Endothelial cell of umbilical vein (primary cell): ENCODE results near the gene STH. TPM values are rescaled to one million over a fixed set of nuclear protein-coding genes. Genes with fewer than 3 reads are reported as not detected.

ENCODE experiments used
- BruUV-seq: library from RNA; stranded (reverse); fragments of 400-500 nt; replicated peaks from 2 replicates; lab custom pipeline; 2021; lab: Mats Ljungman, UMichigan
- CTCF ChIA-PET: fragments of 300-600, 350-600 bp; sonication (Branson Sonifier 250); formaldehyde crosslinking; loops from one replicate; lab custom pipeline; 2021; ENCODE audit warnings: antibody characterized with exemption, inconsistent platforms; lab: Charles Lee
- POLR2A ChIA-PET: fragments of 300-600, 350-600 bp; sonication (Branson Sonifier 250); formaldehyde crosslinking; loops from one replicate; lab custom pipeline; 2021; ENCODE audit warnings: antibody characterized with exemption, inconsistent platforms; lab: Charles Lee
- DNase-seq: peaks from one replicate; pipeline ENCODE4 v3.0.0-alpha.2; 2011; ENCODE audit warnings: low read depth, low spot score
- FAIRE-seq: peaks from 2 replicates; lab custom pipeline; 2011; peaks lifted over from hg19 to GRCh38; lab: Jason Lieb, UNC
- H2AFZ ChIP-seq: 2 replicates; pipeline ENCODE4 v1.6.0; 2012; ENCODE audit warnings: low read depth, low read length, control low read depth, inconsistent platforms
- H3K27ac ChIP-seq: 2 replicates; pipeline ENCODE4 v1.5.1; 2011; ENCODE audit warnings: low read depth, mild to moderate bottlenecking, control low read depth, low read length, moderate library complexity; ENCODE audit not compliant: insufficient read depth
- H3K27me3 ChIP-seq, 2 experiments: 2 replicates each; pipeline versions ENCODE4 v1.6.0 to v1.6.1; 2011; ENCODE audit warnings: low read length in 2 of 2, mixed read lengths in 1 of 2; ENCODE audit not compliant: control insufficient read depth in 2 of 2, insufficient read depth in 2 of 2
- H3K36me3 ChIP-seq, 2 experiments: 2 replicates in 1 of 2; 3 replicates in 1 of 2; pipeline ENCODE4 v1.5.1; 2011; ENCODE audit warnings: low read length in 2 of 2, mild to moderate bottlenecking in 1 of 2, moderate library complexity in 1 of 2; ENCODE audit not compliant: control insufficient read depth in 2 of 2, insufficient read depth in 2 of 2; ENCODE audit errors: extremely low read depth in 1 of 2
- H3K4me1 ChIP-seq: 3 replicates; pipeline ENCODE4 v1.5.1; 2011; ENCODE audit warnings: mild to moderate bottlenecking, low read length; ENCODE audit not compliant: control insufficient read depth, insufficient read depth; ENCODE audit errors: extremely low read depth
- H3K4me2 ChIP-seq: 2 replicates; pipeline ENCODE4 v1.6.1; 2011; ENCODE audit warnings: low read length, control low read depth, mixed read lengths; ENCODE audit not compliant: insufficient read depth
- H3K4me3 ChIP-seq, 3 experiments: fragments of 200-600 bp in 1 of 3; sonication (generic), shearing (Covaris generic) in 1 of 3; replicated peaks in 1 of 3; 2 replicates each; pipeline ENCODE4 v1.5.1; 2011 to 2016; ENCODE audit warnings: control low read depth in 3 of 3, low read length in 3 of 3, mild to moderate bottlenecking in 2 of 3, inconsistent platforms in 1 of 3, low read depth in 1 of 3, moderate library complexity in 1 of 3; ENCODE audit not compliant: insufficient read depth in 1 of 3
- H3K79me2 ChIP-seq: 2 replicates; pipeline ENCODE4 v1.6.0; 2012; ENCODE audit warnings: low read length, inconsistent platforms; ENCODE audit not compliant: control insufficient read depth, insufficient read depth
- H3K9ac ChIP-seq: replicated peaks from 2 replicates; pipeline ENCODE3; 2011; ENCODE audit warnings: low read length, control low read depth; ENCODE audit not compliant: insufficient read depth; ENCODE audit errors: extremely low read depth
- H3K9me1 ChIP-seq: replicated peaks from 3 replicates; pipeline ENCODE4 v1.6.0; 2011; ENCODE audit warnings: mild to moderate bottlenecking, low read length; ENCODE audit not compliant: control insufficient read depth, insufficient read depth; ENCODE audit errors: extremely low read depth
- H3K9me3 ChIP-seq: replicated peaks from 2 replicates; pipeline ENCODE4 v1.5.1; 2012; ENCODE audit warnings: low read length, inconsistent platforms; ENCODE audit not compliant: control insufficient read depth, insufficient read depth
- H4K20me1 ChIP-seq: replicated peaks from 2 replicates; pipeline ENCODE3; 2011; ENCODE audit warnings: mild to moderate bottlenecking, low read length; ENCODE audit not compliant: control insufficient read depth, insufficient read depth; ENCODE audit errors: extremely low read depth
- EZH2 ChIP-seq: IDR thresholded peaks from 2 replicates; pipeline ENCODE4 v1.6.1; 2012; ENCODE audit warnings: borderline replicate concordance, low read depth, mild to moderate bottlenecking, moderate library complexity, low read length, inconsistent platforms; ENCODE audit not compliant: severe bottlenecking
- FOS ChIP-seq: IDR thresholded peaks from 2 replicates; pipeline ENCODE4 v1.6.1; 2011; ENCODE audit warnings: mild to moderate bottlenecking, low read length, moderate library complexity, borderline replicate concordance; ENCODE audit not compliant: insufficient read depth
- GATA2 ChIP-seq: IDR thresholded peaks from 2 replicates; pipeline ENCODE4 v1.7.0; 2011; ENCODE audit warnings: low read depth, mild to moderate bottlenecking, moderate library complexity, mixed read lengths, low read length; ENCODE audit not compliant: insufficient read length, insufficient read depth
- JUN ChIP-seq: IDR thresholded peaks from 2 replicates; pipeline ENCODE4 v1.6.1; 2011; ENCODE audit warnings: borderline replicate concordance, low read depth; ENCODE audit not compliant: insufficient read length, insufficient read depth
- MYC ChIP-seq: IDR thresholded peaks from one replicate; pipeline ENCODE4 v1.6.1; 2011; ENCODE audit warnings: mild to moderate bottlenecking, low read depth, low read length
- POLR2A ChIP-seq: IDR thresholded peaks from 2 replicates; pipeline ENCODE4 v1.6.1; 2012; ENCODE audit warnings: low read depth, mild to moderate bottlenecking, control low read depth, low read length
- POLR2AphosphoS5 ChIP-seq: IDR thresholded peaks from 2 replicates; pipeline ENCODE4 v1.6.1; 2012; ENCODE audit warnings: low read depth, mild to moderate bottlenecking, control low read depth, low read length, moderate library complexity; ENCODE audit not compliant: insufficient read depth
- dilution Hi-C: fragments of 300-500 bp; cut with MboI; formaldehyde crosslinking; loops from one replicate; pipeline ENCODE4 v1.15.0; 2019; ENCODE audit warnings: low sequenced_read_pairs; ENCODE audit not compliant: extremely low pct_ligation_motif_present
- intact Hi-C: fragments of 100-400 bp; cut with micrococcal nuclease; formaldehyde crosslinking; loops from one replicate; pipeline ENCODE4 v1.10.0; 2022
- polyA plus RNA-seq, 4 experiments: library from polyadenylated mRNA; depleted of rRNA in 3 of 4; stranded (reverse) in 3 of 4; unstranded in 1 of 4; fragments of >200 nt; gene quantifications; 2 replicates each; pipeline versions ENCODE4 v1.2.1 to v1.2.3, GENCODE V29; 2011 to 2012; ENCODE audit warnings: missing spikeins in 1 of 4
- total RNA-seq: library from RNA; stranded (reverse); gene quantifications from 2 replicates; pipeline ENCODE4 v1.2.3, GENCODE V29; 2021
- TF ChIP-seq, protein P1 (sequence below), 2 donors: IDR thresholded peaks; 1 replicate in 1 of 2; 2 replicates in 1 of 2; pipeline ENCODE4 v1.5.1; 2011; ENCODE audit warnings: low read length in 2 of 2, mild to moderate bottlenecking in 2 of 2, moderate library complexity in 2 of 2, control low read depth in 1 of 2, inconsistent platforms in 1 of 2, low read depth in 1 of 2; ENCODE audit not compliant: insufficient read depth in 1 of 2; ENCODE audit errors: extremely low read depth in 1 of 2
- TF ChIP-seq, protein P2 (sequence below): IDR thresholded peaks from 2 replicates; pipeline ENCODE4 v1.6.1; 2011; ENCODE audit not compliant: insufficient read depth, insufficient read length

The STH gene
- total and polyA plus RNA-seq, 2 donors (not counting 3 experiments of a cell fraction or from before 2014, with no cell fraction given) = not detected

DNA sequence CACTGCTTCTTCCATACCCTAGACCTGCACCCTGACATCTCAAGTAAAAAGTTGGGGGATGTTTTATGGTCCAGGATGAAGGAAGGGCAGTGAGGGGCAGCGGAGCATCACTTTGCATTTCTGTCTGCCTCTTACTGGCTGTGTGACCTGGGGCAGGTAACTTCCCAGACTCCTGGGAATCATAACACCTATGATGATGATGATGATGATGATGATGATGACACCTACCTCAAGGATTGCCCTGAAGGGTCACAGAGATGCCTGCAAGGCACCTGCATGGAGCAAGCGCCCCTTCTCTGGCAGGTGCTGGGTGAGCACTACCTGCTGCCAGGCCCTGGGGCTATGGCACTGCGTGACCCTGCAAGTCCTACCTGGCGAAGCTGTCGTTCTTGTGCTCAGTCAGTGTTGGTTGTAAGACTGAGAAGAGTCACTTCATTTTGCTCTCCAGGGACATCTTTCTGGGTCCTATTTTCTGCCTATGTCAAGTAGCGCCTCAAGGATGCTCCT is 46.2 kb upstream of the STH start:
- no peak for TF ChIP-seq MYC
- TF ChIP-seq, protein P1, sequence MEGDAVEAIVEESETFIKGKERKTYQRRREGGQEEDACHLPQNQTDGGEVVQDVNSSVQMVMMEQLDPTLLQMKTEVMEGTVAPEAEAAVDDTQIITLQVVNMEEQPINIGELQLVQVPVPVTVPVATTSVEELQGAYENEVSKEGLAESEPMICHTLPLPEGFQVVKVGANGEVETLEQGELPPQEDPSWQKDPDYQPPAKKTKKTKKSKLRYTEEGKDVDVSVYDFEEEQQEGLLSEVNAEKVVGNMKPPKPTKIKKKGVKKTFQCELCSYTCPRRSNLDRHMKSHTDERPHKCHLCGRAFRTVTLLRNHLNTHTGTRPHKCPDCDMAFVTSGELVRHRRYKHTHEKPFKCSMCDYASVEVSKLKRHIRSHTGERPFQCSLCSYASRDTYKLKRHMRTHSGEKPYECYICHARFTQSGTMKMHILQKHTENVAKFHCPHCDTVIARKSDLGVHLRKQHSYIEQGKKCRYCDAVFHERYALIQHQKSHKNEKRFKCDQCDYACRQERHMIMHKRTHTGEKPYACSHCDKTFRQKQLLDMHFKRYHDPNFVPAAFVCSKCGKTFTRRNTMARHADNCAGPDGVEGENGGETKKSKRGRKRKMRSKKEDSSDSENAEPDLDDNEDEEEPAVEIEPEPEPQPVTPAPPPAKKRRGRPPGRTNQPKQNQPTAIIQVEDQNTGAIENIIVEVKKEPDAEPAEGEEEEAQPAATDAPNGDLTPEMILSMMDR (IDR thresholded peaks at IDR 0.05; ENCODE audit: extremely low read depth in 1 of 2, insufficient read depth in 1 of 2, low read depth in 1 of 2, low read length in 2 of 2) = no peak
- TF ChIP-seq, protein P2, sequence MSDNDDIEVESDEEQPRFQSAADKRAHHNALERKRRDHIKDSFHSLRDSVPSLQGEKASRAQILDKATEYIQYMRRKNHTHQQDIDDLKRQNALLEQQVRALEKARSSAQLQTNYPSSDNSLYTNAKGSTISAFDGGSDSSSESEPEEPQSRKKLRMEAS = no peak
- TF ChIP-seq EZH2 = no peak
- TF ChIP-seq JUN = no peak
- TF ChIP-seq POLR2AphosphoS5 = no peak
- no peak for TF ChIP-seq GATA2
- no peak for TF ChIP-seq POLR2A
- no peak for TF ChIP-seq FOS
- no peaks in the 10 kb centered on the region for H4K20me1 ChIP-seq
- BruUV-seq = no TSS peak
- intact Hi-C loops = no loop called here
- POLR2A ChIA-PET = no interaction called here
- no peaks in the 10 kb centered on the region for H3K36me3 ChIP-seq
- H3K79me2 ChIP-seq = no peaks in the 10 kb centered on the region
- no peak overlapping the region for H3K27ac ChIP-seq
- H3K4me1 ChIP-seq = peaks cover 4% of the 10 kb centered on the region
- no peak overlapping the region for H3K4me3 ChIP-seq
- FAIRE-seq (no peak), DNase-seq (no peak)
- no peak overlapping the region for H3K4me2 ChIP-seq
- H3K9me1 ChIP-seq = no peaks in the 10 kb centered on the region
- no peak overlapping the region for H3K9ac ChIP-seq
- no peak overlapping the region for H2AFZ ChIP-seq
- no peaks in the 10 kb centered on the region for H3K9me3 ChIP-seq
- CTCF ChIA-PET = no interaction called here
- peaks cover 14 to 21% of the 10 kb centered on the region in 2 experiments for H3K27me3 ChIP-seq
- dilution Hi-C loops = no loop called here
